SK-N-SH (cell line): Measurements from ENCODE around the gene KPTN. TPM values are rescaled to one million over a fixed set of nuclear protein-coding genes. Genes with fewer than 3 reads are reported as not detected.

ENCODE experiments used
- CTCF ChIA-PET: fragments of 300-600, 350-600 bp; formaldehyde crosslinking; extraction: SDS; loops from one replicate; lab custom pipeline; 2021; lab: Yijun Ruan, JAX
- POLR2A ChIA-PET: fragments of 350-600 bp; sonication (Branson Sonifier 250); formaldehyde crosslinking; extraction: SDS; loops from one replicate; lab custom pipeline; 2020; ENCODE audit warnings: antibody characterized with exemption, inconsistent platforms; lab: Yijun Ruan, JAX
- DNase-seq: peaks from one replicate; pipeline ENCODE4 v3.0.0; 2012
- H2AFZ ChIP-seq: fragments of 200-600 bp; sonication (generic); 2 replicates; pipeline ENCODE4 v1.8.1; 2016; ENCODE audit warnings: antibody characterized with exemption, mild to moderate bottlenecking, low read depth
- H3F3A ChIP-seq: fragments of 200-600 bp; sonication (generic); replicated peaks from 2 replicates; pipeline ENCODE3; 2016; ENCODE audit warnings: antibody characterized with exemption, mild to moderate bottlenecking; ENCODE audit not compliant: insufficient read depth
- H3K27ac ChIP-seq, 2 experiments: fragments of 200-500 bp in 1 of 2; fragments of 200-600 bp in 1 of 2; sonication (Bioruptor generic) in 1 of 2; sonication (generic), shearing (Covaris generic) in 1 of 2; 2 replicates each; pipeline versions ENCODE4 v1.5.1 to v1.6.1; 2014 to 2016; ENCODE audit warnings: low read depth in 2 of 2, inconsistent platforms in 1 of 2, low read length in 1 of 2, mild to moderate bottlenecking in 1 of 2, mixed read lengths in 1 of 2
- H3K27me3 ChIP-seq: fragments of 200-600 bp; sonication (generic), shearing (Covaris generic); 2 replicates; pipeline ENCODE4 v1.6.1; 2016; ENCODE audit warnings: mixed run types; ENCODE audit not compliant: insufficient read depth
- H3K36me3 ChIP-seq, 2 experiments: fragments of 200-500 bp in 1 of 2; fragments of 200-600 bp in 1 of 2; sonication (Bioruptor generic) in 1 of 2; sonication (generic) in 1 of 2; replicated peaks in 1 of 2; 2 replicates each; pipeline versions ENCODE3 to v1.5.1; 2014 to 2016; ENCODE audit warnings: low read length in 1 of 2, mild to moderate bottlenecking in 1 of 2; ENCODE audit not compliant: insufficient read depth in 2 of 2, control insufficient read depth in 1 of 2
- H3K4me1 ChIP-seq, 2 experiments: fragments of 200-500 bp in 1 of 2; fragments of 200-600 bp in 1 of 2; sonication (Bioruptor generic) in 1 of 2; sonication (generic), shearing (Covaris generic) in 1 of 2; 2 replicates each; pipeline versions ENCODE4 v1.5.1 to v1.6.1; 2014 to 2016; ENCODE audit warnings: low read depth in 1 of 2, low read length in 1 of 2, mixed run types in 1 of 2; ENCODE audit not compliant: insufficient read depth in 2 of 2, control insufficient read depth in 1 of 2
- H3K4me2 ChIP-seq: fragments of 200-600 bp; sonication (generic), shearing (Covaris generic); 2 replicates; pipeline ENCODE4 v1.6.1; 2017; ENCODE audit warnings: mixed run types
- H3K4me3 ChIP-seq, 2 experiments: fragments of 200-500 bp in 1 of 2; fragments of 200-600 bp in 1 of 2; sonication (Bioruptor generic) in 1 of 2; sonication (generic), shearing (Covaris generic) in 1 of 2; 2 replicates each; pipeline versions ENCODE4 v1.5.1 to v1.8.1; 2014 to 2016; ENCODE audit warnings: low read depth in 2 of 2, inconsistent platforms in 1 of 2, low read length in 1 of 2, mild to moderate bottlenecking in 1 of 2, mixed read lengths in 1 of 2, moderate library complexity in 1 of 2
- H3K79me2 ChIP-seq: fragments of 200-600 bp; sonication (generic); 2 replicates; pipeline ENCODE4 v1.8.1; 2017; ENCODE audit warnings: mild to moderate bottlenecking; ENCODE audit not compliant: insufficient read depth
- H3K9ac ChIP-seq: fragments of 200-600 bp; sonication (generic); 2 replicates; pipeline ENCODE4 v1.6.1; 2017; ENCODE audit warnings: mixed run types
- H3K9me2 ChIP-seq: fragments of 200-600 bp; sonication (generic); 2 replicates; pipeline ENCODE4 v1.6.1; 2017; ENCODE audit warnings: mixed run types
- H3K9me3 ChIP-seq: fragments of 200-600 bp; sonication (generic); 2 replicates; pipeline ENCODE4 v1.6.1; 2017; ENCODE audit warnings: mixed run types, mild to moderate bottlenecking, moderate library complexity
- H4K20me1 ChIP-seq: fragments of 200-600 bp; sonication (generic); 2 replicates; pipeline ENCODE4 v1.6.1; 2017; ENCODE audit warnings: mild to moderate bottlenecking, mixed run types; ENCODE audit not compliant: insufficient read depth
- CHD2 ChIP-seq: fragments of 150-350 bp; IDR thresholded peaks from 2 replicates; pipeline ENCODE4 v1.6.1; 2018; ENCODE audit warnings: low read length; ENCODE audit not compliant: partially characterized antibody
- EP300 ChIP-seq, 2 experiments: IDR thresholded peaks; 2 replicates each; pipeline versions ENCODE4 v1.4.0 to v1.6.1; 2012; ENCODE audit warnings: borderline replicate concordance in 1 of 2, low read depth in 1 of 2, low read length in 1 of 2
- EZH2phosphoT487 ChIP-seq: fragments of 200-600 bp; sonication (generic); IDR thresholded peaks from 2 replicates; pipeline ENCODE4 v1.6.1; 2017; ENCODE audit warnings: low read depth, mixed run types, mild to moderate bottlenecking, antibody characterized with exemption, moderate library complexity, borderline replicate concordance
- FOSL2 ChIP-seq: IDR thresholded peaks from 2 replicates; pipeline ENCODE4 v1.4.0; 2012; ENCODE audit warnings: low read depth, mild to moderate bottlenecking, moderate library complexity, borderline replicate concordance
- FOXJ3 ChIP-seq: sonication (generic); formaldehyde crosslinking; IDR thresholded peaks from 2 replicates; pipeline ENCODE4 v1.5.1; 2020; ENCODE audit warnings: mild to moderate bottlenecking, missing genetic modification reagents
- FOXM1 ChIP-seq: IDR thresholded peaks from 2 replicates; pipeline ENCODE4 v1.4.0; 2012; ENCODE audit warnings: low read depth, mild to moderate bottlenecking
- MAX ChIP-seq: IDR thresholded peaks from 2 replicates; pipeline ENCODE4 v1.4.0; 2012; ENCODE audit warnings: low read depth
- MEF2A ChIP-seq: IDR thresholded peaks from 2 replicates; pipeline ENCODE4 v1.4.0; 2012; ENCODE audit warnings: low read depth, borderline replicate concordance
- MXI1 ChIP-seq: IDR thresholded peaks from 2 replicates; pipeline ENCODE4 v1.6.1; 2012; ENCODE audit warnings: mild to moderate bottlenecking, low read depth, low read length, improper control_type of control experiment
- NFIC ChIP-seq: IDR thresholded peaks from 2 replicates; pipeline ENCODE4 v1.4.0; 2012; ENCODE audit warnings: borderline replicate concordance
- NRF1 ChIP-seq: IDR thresholded peaks from 2 replicates; pipeline ENCODE4 v1.6.1; 2012; ENCODE audit warnings: low read depth, mild to moderate bottlenecking, low read length
- RCOR1 ChIP-seq: fragments of 150-350 bp; IDR thresholded peaks from 2 replicates; pipeline ENCODE4 v1.6.1; 2017; ENCODE audit warnings: antibody characterized with exemption, low read length
- RXRA ChIP-seq: IDR thresholded peaks from 2 replicates; pipeline ENCODE4 v1.4.0; 2012; ENCODE audit warnings: low read depth, mild to moderate bottlenecking, borderline replicate concordance
- TAF1 ChIP-seq: IDR thresholded peaks from 2 replicates; pipeline ENCODE4 v1.6.1; 2012; ENCODE audit warnings: low read depth, mild to moderate bottlenecking, low read length, moderate library complexity, borderline replicate concordance
- TCF12 ChIP-seq: IDR thresholded peaks from 2 replicates; pipeline ENCODE4 v1.4.0; 2012
- WGBS: methylation state at CpG from one replicate; pipeline ENCODE4 v1.1.6; 2017; ENCODE audit warnings: low lambda C conversion rate; 5-methylcytosine and 5-hydroxymethylcytosine counted together
- polyA plus RNA-seq, 3 experiments: library from polyadenylated mRNA; depleted of rRNA; stranded (reverse); fragments of >200 nt; gene quantifications; 2 replicates each; pipeline ENCODE4 v1.2.3, GENCODE V29; 2012

KPTN gene
- polyA plus RNA-seq, 1 of the 3 experiments (the other 2 are of a cell fraction), result 15.8 TPM

GRCh38 chr19:47498561-47498960, 14.5 kb upstream of the KPTN start:
- no peaks in the 10 kb centered on the region for H4K20me1 ChIP-seq
- peak overlapping the region in 1 of 2 experiments; percentile 84; a peak in 2 of 4 replicates for H3K27ac ChIP-seq
- H3F3A ChIP-seq, result no peaks in the 10 kb centered on the region
- no peak overlapping the region for H2AFZ ChIP-seq
- H3K4me3 ChIP-seq, result no peak overlapping the region
- DNase-seq, result no peak
- ChIA-PET POLR2A (no interaction called here), CTCF (interaction anchor here (0.8 to 8.8 kb wide), 5 partner anchors 15 to 208 kb away, joined by 3 to 67 read pairs (median 18); partner anchors contain the start of genes KPTN and NAPA)
- H3K9me2 ChIP-seq, result no peaks in the 10 kb centered on the region
- 95% methylated on average over 4 of the region's 5 CpGs for WGBS
- H3K36me3 ChIP-seq, result peaks cover 8 to 53% of the 10 kb centered on the region in 2 experiments
- H3K9ac ChIP-seq, result no peak overlapping the region
- H3K27me3 ChIP-seq, result no peaks in the 10 kb centered on the region
- 0 out of 2 replicates have a peak, but pooled peaks cover under 1% of the 10 kb centered on the region for H3K79me2 ChIP-seq
- no peaks in the 10 kb centered on the region for H3K9me3 ChIP-seq
- H3K4me2 ChIP-seq, result no peak overlapping the region
- no peak for TF ChIP-seq TCF12
- no peak for TF ChIP-seq MEF2A
- no peak for TF ChIP-seq TAF1
- no peak for TF ChIP-seq FOXJ3 (CRISPR knock-in tag)
- TF ChIP-seq MXI1, result no peak
- TF ChIP-seq NFIC, result no peak
- TF ChIP-seq NRF1, result no peak
- TF ChIP-seq EZH2phosphoT487, result no peak
- no peak for TF ChIP-seq RXRA
- TF ChIP-seq EP300 (IDR thresholded peaks at IDR 0.05; ENCODE audit: borderline replicate concordance in 1 of 2, low read depth in 1 of 2, low read length in 1 of 2), result no peak
- TF ChIP-seq FOXM1, result no peak
- no peak for TF ChIP-seq MAX
- TF ChIP-seq RCOR1, result no peak
- TF ChIP-seq CHD2, result no peak
- no peak for TF ChIP-seq FOSL2
- H3K4me1 ChIP-seq, result peaks cover 0 to 57% of the 10 kb centered on the region in 2 experiments; a peak in 1 of 4 replicates

GRCh38 chr19:47497821-47498520, 14.0 kb upstream of the KPTN start:
- no peak for TF ChIP-seq EP300 (IDR thresholded peaks at IDR 0.05; ENCODE audit: borderline replicate concordance in 1 of 2, low read depth in 1 of 2, low read length in 1 of 2)
- TF ChIP-seq FOXJ3 (CRISPR knock-in tag), result no peak
- TF ChIP-seq, all 33 proteins: peak for 0
- ChIA-PET POLR2A (interaction anchor here (1.0 to 1.3 kb wide), 2 partner anchors 14 to 102 kb away, joined by 3 to 4 read pairs; partner anchors contain the start of gene KPTN), CTCF (interaction anchor here (1.0 to 8.8 kb wide), 6 partner anchors 9 to 200 kb away, joined by 3 to 67 read pairs (median 8); partner anchors contain the start of genes DHX34, KPTN and NAPA)
- peak overlapping the region in 1 of 2 experiments; percentile 84; a peak in 2 of 4 replicates for H3K27ac ChIP-seq
- no peak overlapping the region for H3K4me2 ChIP-seq
- no peaks in the 10 kb centered on the region for H3K27me3 ChIP-seq
- no peaks in the 10 kb centered on the region for H3K9me2 ChIP-seq
- H2AFZ ChIP-seq, result no peak overlapping the region
- H3K36me3 ChIP-seq, result peaks cover 8 to 47% of the 10 kb centered on the region in 2 experiments
- 86% methylated on average over 9 of the region's 14 CpGs for WGBS
- H3F3A ChIP-seq, result no peaks in the 10 kb centered on the region
- H3K4me1 ChIP-seq, result peaks cover 0 to 63% of the 10 kb centered on the region in 2 experiments; a peak in 1 of 4 replicates
- H4K20me1 ChIP-seq, result no peaks in the 10 kb centered on the region
- DNase-seq, result no peak
- H3K79me2 ChIP-seq, result no peaks in the 10 kb centered on the region
- H3K9ac ChIP-seq, result no peak overlapping the region
- no peaks in the 10 kb centered on the region for H3K9me3 ChIP-seq
- no peak overlapping the region for H3K4me3 ChIP-seq
